IMR-90 (cell line): Measurements from ENCODE around the gene PAK1IP1. TPM values are rescaled to one million over a fixed set of nuclear protein-coding genes. Genes with fewer than 3 reads are reported as not detected.

Experiments
- ATAC-seq: fragments of 200-7000 bp; cut with Tn5 transposase; 2 replicates; pipeline ENCODE4 v1.9.1; 2020; ENCODE audit warnings: low read depth, mild to moderate bottlenecking, moderate library complexity
- BruUV-seq: library from RNA; stranded (reverse); fragments of 400-500 nt; replicated peaks from 2 replicates; lab custom pipeline; 2021; lab: Mats Ljungman, UMichigan
- CTCF ChIA-PET: fragments of 300-600 bp; formaldehyde crosslinking; extraction: SDS; loops from one replicate; lab custom pipeline; 2021; ENCODE audit warnings: antibody characterized with exemption; lab: Yijun Ruan, JAX
- POLR2A ChIA-PET: fragments of 300-600 bp; sonication (Branson Sonifier 250); formaldehyde crosslinking; loops from one replicate; lab custom pipeline; 2022; ENCODE audit warnings: antibody characterized with exemption; ENCODE audit not compliant: unreplicated experiment; lab: Charles Lee
- DNase-seq: peaks from one replicate; pipeline ENCODE4 v3.0.0; 2013
- H2AFZ ChIP-seq: replicated peaks from 2 replicates; pipeline ENCODE3; 2013; ENCODE audit warnings: low read length, mild to moderate bottlenecking; ENCODE audit not compliant: poor library complexity
- H2AK5ac ChIP-seq: 2 replicates; pipeline ENCODE4 v1.6.1; 2013; ENCODE audit warnings: low read depth, low read length, inconsistent platforms
- H2AK9ac ChIP-seq: replicated peaks from 2 replicates; pipeline ENCODE3; 2013; ENCODE audit warnings: mild to moderate bottlenecking, low read depth, low read length, moderate library complexity; ENCODE audit not compliant: poor library complexity
- H2BK120ac ChIP-seq: 2 replicates; pipeline ENCODE4 v1.6.1; 2013; ENCODE audit warnings: low read depth, low read length, inconsistent platforms
- H2BK15ac ChIP-seq: 3 replicates; pipeline ENCODE4 v1.6.1; 2013; ENCODE audit warnings: low read depth, low read length, inconsistent platforms
- H2BK20ac ChIP-seq: 2 replicates; pipeline ENCODE4 v1.6.1; 2013; ENCODE audit warnings: low read depth, mild to moderate bottlenecking, inconsistent platforms, low read length, moderate library complexity
- H2BK5ac ChIP-seq: 2 replicates; pipeline ENCODE4 v1.6.1; 2013; ENCODE audit warnings: mild to moderate bottlenecking, low read depth, low read length, inconsistent platforms; ENCODE audit not compliant: poor library complexity, severe bottlenecking
- H3K14ac ChIP-seq: replicated peaks from 2 replicates; pipeline ENCODE4 v1.6.1; 2013; ENCODE audit warnings: low read depth, low read length, inconsistent platforms
- H3K18ac ChIP-seq: 2 replicates; pipeline ENCODE4 v1.6.1; 2013; ENCODE audit warnings: low read depth, low read length, control low read depth
- H3K23ac ChIP-seq: 2 replicates; pipeline ENCODE4 v1.6.1; 2013; ENCODE audit warnings: low read depth, low read length, inconsistent platforms
- H3K27ac ChIP-seq: 2 replicates; pipeline ENCODE4 v1.5.1; 2013; ENCODE audit warnings: mild to moderate bottlenecking, control low read depth, low read length; ENCODE audit not compliant: insufficient read depth
- H3K27me3 ChIP-seq: 2 replicates; pipeline ENCODE4 v1.6.1; 2013; ENCODE audit warnings: low read length; ENCODE audit not compliant: control insufficient read depth, insufficient read depth
- H3K36me3 ChIP-seq: 2 replicates; pipeline ENCODE4 v1.6.1; 2013; ENCODE audit warnings: low read length, mixed read lengths; ENCODE audit not compliant: control insufficient read depth, insufficient read depth
- H3K4ac ChIP-seq: 2 replicates; pipeline ENCODE4 v1.6.1; 2013; ENCODE audit warnings: low read depth, low read length, inconsistent platforms
- H3K4me1 ChIP-seq: 2 replicates; pipeline ENCODE4 v1.6.1; 2013; ENCODE audit warnings: low read length, mixed read lengths; ENCODE audit not compliant: control insufficient read depth, insufficient read depth
- H3K4me2 ChIP-seq: 2 replicates; pipeline ENCODE4 v1.6.1; 2013; ENCODE audit warnings: low read depth, mild to moderate bottlenecking, control low read depth, low read length, moderate library complexity
- H3K4me3 ChIP-seq: 2 replicates; pipeline ENCODE4 v1.5.1; 2013; ENCODE audit warnings: low read depth, mild to moderate bottlenecking, control low read depth, low read length, moderate library complexity; ENCODE audit not compliant: insufficient read depth
- H3K56ac ChIP-seq: 2 replicates; pipeline ENCODE4 v1.6.1; 2013; ENCODE audit warnings: low read length, inconsistent platforms; ENCODE audit not compliant: insufficient read depth; ENCODE audit errors: extremely low read depth
- H3K79me1 ChIP-seq, 2 experiments: 2 replicates each; pipeline ENCODE4 v1.6.1; 2013; ENCODE audit warnings: low read length in 2 of 2, inconsistent platforms in 1 of 2, low read depth in 1 of 2
- H3K9ac ChIP-seq: 2 replicates; pipeline ENCODE4 v1.6.1; 2013; ENCODE audit warnings: low read depth, low read length, control low read depth
- H3K9me1 ChIP-seq: 2 replicates; pipeline ENCODE4 v1.6.1; 2013; ENCODE audit warnings: low read length, inconsistent platforms; ENCODE audit not compliant: insufficient read depth
- H3K9me3 ChIP-seq: 2 replicates; pipeline ENCODE4 v1.6.1; 2013; ENCODE audit warnings: low read length; ENCODE audit not compliant: control insufficient read depth, insufficient read depth
- H4K20me1 ChIP-seq: 2 replicates; pipeline ENCODE4 v1.6.1; 2013; ENCODE audit warnings: low read length, inconsistent platforms; ENCODE audit not compliant: insufficient read depth
- H4K5ac ChIP-seq: 2 replicates; pipeline ENCODE4 v1.6.1; 2013; ENCODE audit warnings: mild to moderate bottlenecking, low read depth, low read length, control low read depth
- H4K8ac ChIP-seq, 2 experiments: 2 replicates each; pipeline ENCODE4 v1.6.1; 2013; ENCODE audit warnings: low read depth in 2 of 2, low read length in 2 of 2, control low read depth in 1 of 2, inconsistent platforms in 1 of 2
- H4K91ac ChIP-seq: 2 replicates; pipeline ENCODE4 v1.6.1; 2013; ENCODE audit warnings: low read depth, low read length, inconsistent platforms; ENCODE audit not compliant: insufficient read depth
- BHLHE40 ChIP-seq: fragments of 150-350 bp; IDR thresholded peaks from 2 replicates; pipeline ENCODE4 v1.6.1; 2016; ENCODE audit warnings: mild to moderate bottlenecking, low read depth, low read length
- CHD1 ChIP-seq: IDR thresholded peaks from 2 replicates; pipeline ENCODE4 v1.6.1; 2012; ENCODE audit warnings: low read depth, low read length, improper control_type of control experiment
- FOS ChIP-seq: fragments of 150-350 bp; IDR thresholded peaks from 2 replicates; pipeline ENCODE4 v1.6.1; 2016; ENCODE audit warnings: low read depth, low read length
- MAFK ChIP-seq: IDR thresholded peaks from 2 replicates; pipeline ENCODE4 v1.6.1; 2012; ENCODE audit warnings: low read depth, low read length, improper control_type of control experiment
- MAZ ChIP-seq: IDR thresholded peaks from 2 replicates; pipeline ENCODE4 v1.6.1; 2012; ENCODE audit warnings: low read depth, mild to moderate bottlenecking, low read length, improper control_type of control experiment, moderate library complexity, borderline replicate concordance
- MXI1 ChIP-seq: IDR thresholded peaks from 2 replicates; pipeline ENCODE4 v1.6.1; 2012; ENCODE audit warnings: low read depth, mild to moderate bottlenecking, low read length, moderate library complexity, borderline replicate concordance
- POLR2A ChIP-seq: IDR thresholded peaks from 2 replicates; pipeline ENCODE4 v1.6.1; 2012; ENCODE audit warnings: mild to moderate bottlenecking, low read depth, low read length
- RAD21 ChIP-seq: IDR thresholded peaks from 2 replicates; pipeline ENCODE4 v1.6.1; 2012; ENCODE audit warnings: low read length, improper control_type of control experiment
- RCOR1 ChIP-seq: IDR thresholded peaks from 2 replicates; pipeline ENCODE4 v1.6.1; 2012; ENCODE audit warnings: mild to moderate bottlenecking, low read length, improper control_type of control experiment; ENCODE audit not compliant: insufficient replicate concordance
- SMC3 ChIP-seq: fragments of 150-350 bp; IDR thresholded peaks from 2 replicates; pipeline ENCODE4 v1.6.1; 2016; ENCODE audit warnings: low read depth, mild to moderate bottlenecking, antibody characterized with exemption, low read length, moderate library complexity
- WGBS, 2 experiments: methylation state at CpG; one replicate each; pipeline versions ENCODE4 v1.1.5 to v1.1.7; 2013; ENCODE audit warnings: missing lambda C conversion rate in 2 of 2; ENCODE audit not compliant: insufficient read length in 1 of 2; ENCODE audit errors: extremely low coverage in 2 of 2; 5-methylcytosine and 5-hydroxymethylcytosine counted together
- dilution Hi-C: fragments of 300-500 bp; cut with HindIII; formaldehyde crosslinking; loops from one replicate; pipeline ENCODE4 v1.14.3; 2018; ENCODE audit warnings: low sequenced_read_pairs; ENCODE audit not compliant: unreplicated experiment
- in situ Hi-C: fragments of 300-500 bp; cut with MboI; formaldehyde crosslinking; loops from 3 replicates; pipeline ENCODE4 v1.14.3; 2019; ENCODE audit warnings: low sequenced_read_pairs, inconsistent platforms, mixed read lengths
- intact Hi-C: fragments of 100-400 bp; cut with micrococcal nuclease; formaldehyde crosslinking; loops from 2 replicates; pipeline ENCODE4 v1.10.0; 2022
- polyA plus RNA-seq, 3 experiments: library from polyadenylated mRNA; depleted of rRNA; stranded (reverse); fragments of >200 nt; gene quantifications; 2 replicates each; pipeline ENCODE4 v1.2.3, GENCODE V29; 2012; ENCODE audit warnings: low replicate concordance in 1 of 3
- total RNA-seq: library from RNA; depleted of rRNA; stranded (reverse); fragments of >200 nt; gene quantifications from 2 replicates; pipeline ENCODE4 v1.2.3, GENCODE V29; 2012
- TF ChIP-seq, protein P1 (sequence below): fragments of 150-350 bp; IDR thresholded peaks from 2 replicates; pipeline ENCODE4 v1.6.1; 2016; ENCODE audit warnings: low read depth, mild to moderate bottlenecking, low read length, moderate library complexity, borderline replicate concordance
- TF ChIP-seq, protein P2 (sequence below): fragments of 150-350 bp; IDR thresholded peaks from 2 replicates; pipeline ENCODE4 v1.6.1; 2017; ENCODE audit warnings: mild to moderate bottlenecking, antibody characterized with exemption, low read length, low read depth

PAK1IP1 gene
- total and polyA plus RNA-seq, 2 of the 4 experiments (the other 2 are of a cell fraction): 16.9 to 22.9 TPM

DNA sequence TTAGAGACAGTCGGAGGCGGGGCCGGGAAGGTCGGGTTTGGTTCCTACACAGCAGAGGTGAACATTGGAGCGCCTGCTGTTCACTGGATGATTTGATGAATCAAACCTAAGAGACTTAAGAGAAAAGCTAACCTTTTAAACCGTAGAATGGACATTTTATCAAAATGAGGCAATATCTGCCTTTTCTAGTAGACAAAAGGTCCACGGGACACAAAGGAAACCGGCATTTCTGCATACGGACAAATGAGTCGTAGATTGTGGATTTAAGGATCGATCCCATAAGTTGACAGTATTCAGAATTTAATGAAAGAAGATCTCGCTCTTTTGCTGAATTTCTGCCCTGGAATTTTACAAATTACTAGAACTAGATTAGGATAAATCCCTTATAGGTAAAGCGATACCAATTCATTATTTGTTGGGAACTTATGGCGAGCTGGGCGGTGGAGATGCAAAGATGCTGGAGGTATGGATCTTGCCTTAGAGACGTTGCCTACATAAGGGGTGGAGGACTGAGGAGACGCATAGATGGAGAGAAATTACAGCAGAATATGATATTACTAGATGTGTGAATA, 400 bp downstream of the PAK1IP1 start (continued):
- TF ChIP-seq MAFK (no peak), FOS (no peak)

DNA sequence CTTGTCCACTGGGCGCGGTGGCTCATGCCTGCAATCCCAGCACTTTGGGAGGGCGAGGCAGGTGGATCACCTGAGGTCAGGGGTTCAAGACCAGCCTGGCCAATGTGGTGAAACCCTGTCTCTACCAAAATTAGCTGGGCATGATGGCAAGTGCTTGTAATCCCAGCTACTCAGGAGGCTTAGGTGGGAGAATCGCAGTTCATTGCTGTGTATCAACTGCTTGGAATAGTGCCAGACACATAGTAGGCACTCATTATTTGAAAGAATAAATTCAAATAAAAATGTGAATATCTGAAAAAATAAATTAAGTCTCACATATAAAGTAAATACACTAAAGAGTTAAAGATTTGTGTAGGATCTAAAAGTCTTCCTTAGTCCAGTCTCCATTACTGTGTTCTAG, 1.9 kb downstream of the PAK1IP1 start:
- intact Hi-C loops: no loop called here
- Histone ChIP-seq H3K14ac (no peak overlapping the region), H2AFZ (no peak overlapping the region), H4K5ac (no peak overlapping the region), H3K9me1 (peaks cover 3% of the 10 kb centered on the region; the same call in 1 of the 2 replicates), H3K4me3 (no peak overlapping the region), H3K9ac (no peak overlapping the region), H2BK5ac (no peak overlapping the region), H3K4ac (no peak overlapping the region), H3K4me1 (peaks cover 2% of the 10 kb centered on the region; the same call in 1 of the 2 replicates), H2BK120ac (no peak overlapping the region), H3K4me2 (no peak overlapping the region), H3K23ac (no peak overlapping the region), H3K56ac (no peak overlapping the region), H3K79me1 (peaks cover 28 to 36% of the 10 kb centered on the region in 2 experiments), H2BK15ac (no peak overlapping the region), H3K27me3 (no peaks in the 10 kb centered on the region), H2BK20ac (no peak overlapping the region), H2AK5ac (no peak overlapping the region), H4K8ac (no peak overlapping the region), H2AK9ac (no peak overlapping the region), H3K27ac (no peak overlapping the region), H3K36me3 (peaks cover 7% of the 10 kb centered on the region), H3K18ac (no peak overlapping the region), H3K9me3 (no peaks in the 10 kb centered on the region), H4K91ac (no peak overlapping the region), H4K20me1 (no peaks in the 10 kb centered on the region)
- TF ChIP-seq MAFK (no peak), RCOR1 (no peak), BHLHE40 (no peak), MAZ (no peak), POLR2A (no peak), FOS (no peak), RAD21 (no peak), SMC3 (no peak), CHD1 (no peak), MXI1 (no peak)
- TF ChIP-seq, protein P1, sequence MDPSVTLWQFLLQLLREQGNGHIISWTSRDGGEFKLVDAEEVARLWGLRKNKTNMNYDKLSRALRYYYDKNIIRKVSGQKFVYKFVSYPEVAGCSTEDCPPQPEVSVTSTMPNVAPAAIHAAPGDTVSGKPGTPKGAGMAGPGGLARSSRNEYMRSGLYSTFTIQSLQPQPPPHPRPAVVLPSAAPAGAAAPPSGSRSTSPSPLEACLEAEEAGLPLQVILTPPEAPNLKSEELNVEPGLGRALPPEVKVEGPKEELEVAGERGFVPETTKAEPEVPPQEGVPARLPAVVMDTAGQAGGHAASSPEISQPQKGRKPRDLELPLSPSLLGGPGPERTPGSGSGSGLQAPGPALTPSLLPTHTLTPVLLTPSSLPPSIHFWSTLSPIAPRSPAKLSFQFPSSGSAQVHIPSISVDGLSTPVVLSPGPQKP: no peak
- TF ChIP-seq, protein P2, sequence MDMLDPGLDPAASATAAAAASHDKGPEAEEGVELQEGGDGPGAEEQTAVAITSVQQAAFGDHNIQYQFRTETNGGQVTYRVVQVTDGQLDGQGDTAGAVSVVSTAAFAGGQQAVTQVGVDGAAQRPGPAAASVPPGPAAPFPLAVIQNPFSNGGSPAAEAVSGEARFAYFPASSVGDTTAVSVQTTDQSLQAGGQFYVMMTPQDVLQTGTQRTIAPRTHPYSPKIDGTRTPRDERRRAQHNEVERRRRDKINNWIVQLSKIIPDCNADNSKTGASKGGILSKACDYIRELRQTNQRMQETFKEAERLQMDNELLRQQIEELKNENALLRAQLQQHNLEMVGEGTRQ: no peak
- POLR2A ChIA-PET: no interaction called here
- in situ Hi-C loops: no loop called here
- ATAC-seq (no peak), DNase-seq (no peak)
- no TSS peak for BruUV-seq
- WGBS, 2 experiments: 100% methylated on average over 2 of the region's 4 CpGs; no CpG with 5 or more reads in 1 of the 2 experiments
- CTCF ChIA-PET: no interaction called here
- dilution Hi-C loops: no loop called here
